ENCODE results near the gene DAAM2.
A peak's percentile ranks its signal among the peaks of the same experiment; 100 is the strongest.

DAAM2 gene

DNA sequence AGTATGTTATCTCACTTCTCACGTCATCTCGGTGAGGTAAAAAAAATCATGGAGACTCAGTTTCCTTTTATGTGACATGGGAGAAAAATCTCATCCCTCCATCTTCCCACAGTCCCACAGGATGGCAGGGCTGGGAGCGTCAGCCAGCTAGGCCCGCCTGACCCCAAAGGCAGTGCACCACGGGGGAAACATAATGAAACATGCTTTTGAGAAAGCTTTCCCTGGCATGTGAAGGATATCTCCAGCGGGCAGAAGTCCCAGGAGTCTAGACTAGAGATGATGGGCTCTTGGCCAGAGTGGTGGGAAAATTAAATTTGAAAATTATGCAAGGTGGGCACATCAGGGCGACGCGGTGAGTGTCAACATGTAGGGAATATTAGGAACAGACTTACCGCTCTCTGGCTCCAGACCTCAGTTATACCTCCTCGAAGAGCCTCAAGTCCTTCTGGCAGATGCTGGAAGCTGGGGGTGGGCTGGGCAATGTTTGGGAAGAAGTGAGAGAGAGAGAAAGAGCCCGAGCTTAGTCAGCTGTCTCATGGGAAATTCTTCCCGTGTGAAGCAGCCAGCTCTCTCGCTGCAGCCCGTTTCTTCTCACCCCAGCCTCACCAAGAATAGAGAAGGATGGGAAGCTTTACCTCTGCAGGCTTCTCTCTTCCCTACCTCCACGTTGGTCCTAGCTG is 89.8 kb downstream of the DAAM2 start:
- no peak for DNase-seq (ENCODE audit: low read depth in 2 of 3, low spot score in 1 of 3)

GRCh38 chr6:39882531-39882899 is 90.3 kb downstream of the DAAM2 start:
- DNase-seq (ENCODE audit: low read depth in 2 of 3, low spot score in 1 of 3), result no peak

DNA sequence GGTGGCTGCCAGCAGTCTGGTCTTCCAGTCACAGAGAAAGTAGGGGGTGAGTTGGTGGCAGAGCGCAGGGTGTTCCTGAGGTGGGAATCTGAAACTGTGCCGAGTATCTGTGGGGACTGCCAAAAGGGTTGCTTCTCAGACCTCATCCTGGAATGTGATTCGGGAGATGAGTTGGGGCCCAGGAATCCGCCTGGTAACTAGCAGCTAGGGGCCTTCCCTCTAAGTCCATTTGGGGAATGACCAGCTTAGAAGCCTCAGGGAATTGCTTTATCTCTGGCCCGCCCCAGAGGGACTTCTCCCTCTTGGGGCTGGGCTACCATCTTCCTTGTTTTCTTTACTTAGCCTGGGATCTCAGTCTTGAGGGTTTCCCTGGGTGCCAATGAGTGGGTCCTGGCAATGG is 92.5 kb downstream of the DAAM2 start:
- no peak for DNase-seq (ENCODE audit: low read depth in 2 of 3, low spot score in 1 of 3)

DNA sequence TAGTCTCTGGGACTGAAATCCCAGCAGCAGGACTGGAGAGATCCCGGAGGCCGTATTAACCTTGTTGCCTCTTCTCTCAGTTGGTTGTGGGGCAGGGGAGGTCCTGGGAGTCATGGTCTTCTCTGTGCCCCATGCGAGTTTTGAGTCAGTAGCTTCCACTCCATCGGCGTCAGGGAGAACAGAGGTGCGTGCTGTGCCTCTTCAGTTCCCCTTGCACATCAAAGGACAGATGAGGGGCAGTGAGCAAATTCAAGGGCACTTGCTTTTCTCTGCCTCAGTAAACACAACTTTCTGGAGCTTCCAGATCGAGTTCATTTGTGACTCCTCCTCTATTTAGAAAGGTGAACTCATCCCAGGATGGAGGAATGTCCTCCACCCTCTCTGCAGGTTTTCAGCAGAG is 93.5 kb downstream of the DAAM2 start:
- DNase-seq (ENCODE audit: low read depth in 2 of 3, low spot score in 1 of 3), result no peak

DNA sequence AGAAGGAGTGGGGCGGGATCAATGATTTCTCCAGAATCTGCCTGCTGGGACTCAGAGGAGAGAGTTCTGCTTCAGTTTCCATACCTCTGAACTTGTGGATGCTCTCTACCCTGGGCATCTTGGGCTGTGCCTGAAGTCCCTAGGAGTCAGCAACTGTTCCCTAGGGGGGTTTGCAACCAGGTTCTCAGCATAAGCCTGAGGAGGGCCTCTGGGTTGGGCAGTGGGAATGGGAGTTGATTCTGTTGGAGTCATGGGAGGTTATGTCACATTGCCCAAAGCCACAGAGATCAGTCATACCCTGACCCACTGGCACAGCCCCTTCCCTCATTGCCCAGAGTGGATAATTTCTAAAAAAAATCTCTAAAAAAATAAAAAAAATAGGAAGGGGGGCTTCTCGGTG is 94.7 kb downstream of the DAAM2 start:
- no peak for DNase-seq (ENCODE audit: low read depth in 2 of 3, low spot score in 1 of 3)

GRCh38 chr6:39887692-39888450 is 95.7 kb downstream of the DAAM2 start:
- DNase-seq (ENCODE audit: low read depth in 2 of 3, low spot score in 1 of 3), result no peak

GRCh38 chr6:39889229-39889628 is 97.1 kb downstream of the DAAM2 start:
- no peak for DNase-seq (ENCODE audit: low read depth in 2 of 3, low spot score in 1 of 3)

- DNase-seq (ENCODE audit: low read depth in 2 of 3, low spot score in 1 of 3), result no peak
Observed at GRCh38 chr6:39891353-39891752, 99.2 kb downstream of the DAAM2 start.

GRCh38 chr6:39891976-39892375 is 99.8 kb downstream of the DAAM2 start:
- no peak for DNase-seq (ENCODE audit: low read depth in 2 of 3, low spot score in 1 of 3)

DNA sequence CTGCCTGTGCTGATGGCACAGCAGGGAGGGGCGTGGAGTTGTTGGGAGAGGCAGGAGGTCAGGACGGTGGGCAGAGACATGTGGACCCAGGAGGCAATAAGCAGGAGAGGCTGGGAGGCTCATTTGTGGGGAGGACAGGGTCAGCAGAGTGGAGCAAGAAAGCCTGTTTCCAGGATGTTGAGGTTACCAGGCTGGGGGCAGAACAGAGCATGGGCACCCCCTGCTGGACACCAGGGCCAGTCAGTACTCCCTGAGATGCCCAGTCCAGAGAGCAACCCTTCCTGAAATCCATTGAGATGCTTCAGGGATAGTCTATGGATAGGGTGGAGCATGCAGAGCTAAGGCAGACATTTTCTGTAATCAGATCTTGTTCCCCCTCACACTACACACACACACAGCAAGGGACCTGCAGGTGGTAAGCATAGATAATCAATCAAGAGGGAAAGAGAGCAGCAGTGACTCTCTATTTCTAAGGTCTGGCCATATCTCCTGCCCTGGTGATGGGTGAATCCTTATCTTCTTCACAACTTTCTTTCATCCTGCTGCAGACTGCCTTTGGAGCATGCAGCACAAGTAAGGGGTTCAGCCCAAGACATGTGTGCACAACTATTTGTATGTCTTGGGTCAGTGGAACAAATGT is 100.4 kb downstream of the DAAM2 start:
- DNase-seq (ENCODE audit: low read depth in 2 of 3, low spot score in 1 of 3), result peak in 1 of 3 donors; percentile 7

- no peak for DNase-seq (ENCODE audit: low read depth in 2 of 3, low spot score in 1 of 3)
Observed at GRCh38 chr6:39893286-39893685, 101.1 kb downstream of the DAAM2 start.

DNA sequence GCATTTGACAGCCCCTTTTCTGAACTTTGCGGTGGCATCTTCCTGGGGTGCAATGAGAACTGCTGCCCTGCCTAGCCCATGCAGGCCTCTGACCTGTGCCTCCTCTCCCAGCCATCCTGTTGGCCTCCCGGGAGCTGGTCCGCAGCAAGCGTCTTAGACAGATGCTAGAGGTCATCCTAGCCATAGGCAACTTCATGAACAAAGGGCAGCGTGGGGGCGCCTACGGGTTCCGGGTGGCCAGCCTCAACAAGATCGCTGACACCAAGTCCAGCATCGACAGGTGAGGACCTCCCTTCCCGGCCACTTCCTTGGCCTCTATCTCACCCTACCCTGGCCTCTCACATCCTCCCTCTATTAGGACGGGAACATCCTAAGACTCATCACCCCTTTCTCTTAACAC is 104.5 kb downstream of the DAAM2 start:
- DNase-seq (ENCODE audit: low read depth in 2 of 3, low spot score in 1 of 3), result no peak

GRCh38 chr6:39897698-39898097 is 105.5 kb downstream of the DAAM2 start:
- no peak for DNase-seq (ENCODE audit: low read depth in 2 of 3, low spot score in 1 of 3)

DNA sequence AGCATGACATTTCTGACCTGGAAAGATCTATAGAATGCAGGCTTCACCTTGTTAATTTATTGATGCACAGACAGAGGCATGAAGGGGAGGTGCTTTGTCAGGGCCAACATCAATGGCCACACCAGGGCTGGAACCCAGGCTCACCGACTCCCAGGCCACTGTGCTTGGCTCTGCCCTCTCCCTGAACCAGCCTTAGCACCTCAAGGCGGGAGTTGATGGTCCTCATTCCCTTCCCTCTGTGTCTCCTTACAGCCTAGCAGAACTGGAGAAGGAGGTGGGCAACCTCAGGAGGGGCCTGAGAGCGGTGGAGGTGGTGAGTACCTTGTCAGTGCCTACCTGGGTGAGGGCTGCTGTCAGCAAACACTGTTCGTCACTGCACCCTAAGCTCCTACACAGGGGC is 106.4 kb downstream of the DAAM2 start:
- DNase-seq (ENCODE audit: low read depth in 2 of 3, low spot score in 1 of 3), result no peak

- DNase-seq (ENCODE audit: low read depth in 2 of 3, low spot score in 1 of 3), result no peak
Observed at GRCh38 chr6:39899554-39900295, 107.5 kb downstream of the DAAM2 start.

GRCh38 chr6:39901116-39901655 is 109.0 kb downstream of the DAAM2 start:
- DNase-seq (ENCODE audit: low read depth in 2 of 3, low spot score in 1 of 3), result no peak

DNA sequence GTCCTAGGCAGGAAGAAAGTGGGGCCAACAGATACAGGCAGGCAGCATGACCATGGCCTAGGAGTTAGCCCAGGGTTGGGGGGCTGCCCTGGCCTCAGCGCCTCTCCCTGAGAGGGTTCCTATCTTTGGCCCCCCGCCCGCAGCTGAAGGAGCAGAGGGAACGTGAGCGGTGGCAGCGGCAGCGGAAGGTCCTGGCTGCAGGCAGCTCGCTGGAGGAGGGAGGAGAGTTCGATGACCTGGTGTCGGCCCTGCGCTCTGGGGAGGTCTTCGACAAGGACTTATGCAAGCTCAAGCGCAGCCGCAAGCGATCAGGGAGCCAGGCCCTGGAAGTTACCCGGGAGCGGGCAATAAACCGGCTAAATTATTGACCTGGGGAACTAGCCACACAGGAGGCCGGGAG is 109.5 kb downstream of the DAAM2 start:
- no peak for DNase-seq (ENCODE audit: low read depth in 2 of 3, low spot score in 1 of 3)

- no peak for DNase-seq (ENCODE audit: low read depth in 2 of 3, low spot score in 1 of 3)
Observed at GRCh38 chr6:39902136-39902535, 110.0 kb downstream of the DAAM2 start.

DNA sequence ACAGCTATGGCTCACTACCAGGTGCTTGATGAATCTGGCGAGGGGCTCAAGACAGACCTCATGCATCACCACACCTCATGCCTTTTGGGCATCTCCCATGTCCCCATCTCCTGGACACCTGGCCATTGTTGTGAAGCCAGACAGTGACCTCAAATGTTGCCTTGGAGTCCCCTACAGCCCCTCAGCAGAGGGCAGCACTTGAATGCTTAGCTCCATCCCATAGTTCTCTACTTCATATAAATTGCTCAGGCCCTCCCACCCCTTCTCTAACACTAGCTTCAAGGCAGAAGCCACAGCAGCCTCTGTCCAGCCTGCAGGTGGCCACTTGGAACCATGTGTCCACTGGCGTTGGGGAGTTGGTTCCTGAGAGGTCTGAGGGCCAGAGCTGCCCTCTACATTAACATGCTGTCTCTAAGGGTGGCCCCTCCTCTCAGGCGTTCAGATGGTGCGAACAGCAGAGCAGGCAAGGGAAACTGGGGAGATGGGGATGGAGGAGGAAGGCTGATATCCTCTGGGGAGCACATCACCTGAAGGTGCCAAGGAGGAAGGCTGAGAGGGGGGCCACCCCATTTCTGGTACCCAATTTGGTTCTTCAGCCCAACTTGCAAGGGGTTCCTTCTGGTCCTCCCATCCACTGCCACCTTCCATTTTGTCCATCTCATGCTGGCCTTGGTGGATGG is 110.8 kb downstream of the DAAM2 start:
- DNase-seq (ENCODE audit: low read depth in 2 of 3, low spot score in 1 of 3), result no peak

DNA sequence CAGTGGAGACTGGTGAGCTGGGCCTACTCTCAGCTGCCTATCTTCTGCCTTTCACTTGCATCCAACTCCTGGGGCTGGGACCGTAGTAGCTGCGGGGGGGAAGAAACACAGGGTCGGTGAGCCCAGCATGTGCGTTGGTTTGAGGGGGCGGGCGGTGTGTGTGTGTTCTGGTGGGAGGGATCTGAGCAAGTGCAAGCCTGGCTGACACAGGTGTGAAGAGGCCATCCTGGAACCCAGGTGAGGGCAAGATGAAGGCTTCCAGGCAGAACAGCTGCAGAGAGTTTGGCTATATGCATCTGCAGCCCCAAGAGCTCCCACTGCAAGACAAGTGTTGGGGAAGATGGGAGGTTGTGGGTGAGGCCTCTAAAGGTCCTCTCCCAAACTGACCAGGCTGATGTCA is 111.5 kb downstream of the DAAM2 start:
- no peak for DNase-seq (ENCODE audit: low read depth in 2 of 3, low spot score in 1 of 3)
